ENCODE results near the gene ASB16. TPM values are rescaled to one million over a fixed set of nuclear protein-coding genes. Genes with fewer than 3 reads are reported as not detected.
"Not testable (repeated sequence)": the region's sequence is repeated elsewhere in the genome, so short reads cannot be mapped to it uniquely, and the experiment has no call there.

ASB16 gene, protein sequence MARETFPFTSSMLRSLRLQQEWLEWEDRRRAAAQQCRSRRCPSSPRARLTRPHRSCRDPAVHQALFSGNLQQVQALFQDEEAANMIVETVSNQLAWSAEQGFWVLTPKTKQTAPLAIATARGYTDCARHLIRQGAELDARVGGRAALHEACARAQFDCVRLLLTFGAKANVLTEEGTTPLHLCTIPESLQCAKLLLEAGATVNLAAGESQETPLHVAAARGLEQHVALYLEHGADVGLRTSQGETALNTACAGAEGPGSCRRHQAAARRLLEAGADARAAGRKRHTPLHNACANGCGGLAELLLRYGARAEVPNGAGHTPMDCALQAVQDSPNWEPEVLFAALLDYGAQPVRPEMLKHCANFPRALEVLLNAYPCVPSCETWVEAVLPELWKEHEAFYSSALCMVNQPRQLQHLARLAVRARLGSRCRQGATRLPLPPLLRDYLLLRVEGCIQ
- total RNA-seq (not detected), polyA plus RNA-seq (under 1 TPM in 1 of 3 donors, not detected in 2; 0.09 TPM), total RNA-seq (0 to 0.13 (median 0.04) reads per million in 6 experiments)

GRCh38 chr17:44170499-44171201 lies at the start of gene ASB16:
Gene ASB16 (plus strand): TSS chr17:44170704. CDS start chr17:44170790, 86 bp downstream.
- ATAC-seq (no peak), DNase-seq (no peak)
- peaks cover 10 to 16% (median 12%) of the 10 kb centered on the region in 4 donors for H3K4me1 Mint-ChIP-seq
- H3K9me3 Mint-ChIP-seq = no peaks in the 10 kb centered on the region
- peak within 1 kb of the TSS in 1 of 10 donors; percentile 78 for H3K27ac Mint-ChIP-seq
- no peaks in the 10 kb centered on the region for H3K27me3 Mint-ChIP-seq
- POLR2A ChIA-PET = interaction anchor here (0.6 to 1.0 kb wide), 4 partner anchors 14 to 951 kb away, joined by 3 to 5 read pairs (median 4); partner anchors contain the start of gene TMUB2
- H3K36me3 Mint-ChIP-seq = peaks cover 0 to 2% (median 2%) of the 10 kb centered on the region in 3 donors
- no peak within 1 kb of the TSS for H3K4me3 Mint-ChIP-seq

GRCh38 chr17:44120851-44121605 lies 49.5 kb upstream of the ASB16 start:
- H3K36me3 Mint-ChIP-seq = peaks cover 0 to 12% (median 0%) of the 10 kb centered on the region in 3 donors
- no peaks in the 10 kb centered on the region for H3K9me3 Mint-ChIP-seq
- DNase-seq (peak in 1 of 10 donors; percentile 23), ATAC-seq (no peak)
- peaks cover 42 to 73% (median 61%) of the 10 kb centered on the region in 4 donors for H3K4me1 Mint-ChIP-seq
- peak overlapping the region in 5 of 10 donors; percentile 10 to 94 (median 57) for H3K27ac Mint-ChIP-seq
- H3K27me3 Mint-ChIP-seq = no peaks in the 10 kb centered on the region
- POLR2A ChIA-PET = interaction anchor here (0.6 to 1.8 kb wide), 6 partner anchors 10 to 1031 kb away, joined by 3 to 6 read pairs (median 3); no protein-coding TSS in a partner anchor
- H3K4me3 Mint-ChIP-seq = peak overlapping the region in 9 of 10 donors; percentile 11 to 99 (median 93)

DNA sequence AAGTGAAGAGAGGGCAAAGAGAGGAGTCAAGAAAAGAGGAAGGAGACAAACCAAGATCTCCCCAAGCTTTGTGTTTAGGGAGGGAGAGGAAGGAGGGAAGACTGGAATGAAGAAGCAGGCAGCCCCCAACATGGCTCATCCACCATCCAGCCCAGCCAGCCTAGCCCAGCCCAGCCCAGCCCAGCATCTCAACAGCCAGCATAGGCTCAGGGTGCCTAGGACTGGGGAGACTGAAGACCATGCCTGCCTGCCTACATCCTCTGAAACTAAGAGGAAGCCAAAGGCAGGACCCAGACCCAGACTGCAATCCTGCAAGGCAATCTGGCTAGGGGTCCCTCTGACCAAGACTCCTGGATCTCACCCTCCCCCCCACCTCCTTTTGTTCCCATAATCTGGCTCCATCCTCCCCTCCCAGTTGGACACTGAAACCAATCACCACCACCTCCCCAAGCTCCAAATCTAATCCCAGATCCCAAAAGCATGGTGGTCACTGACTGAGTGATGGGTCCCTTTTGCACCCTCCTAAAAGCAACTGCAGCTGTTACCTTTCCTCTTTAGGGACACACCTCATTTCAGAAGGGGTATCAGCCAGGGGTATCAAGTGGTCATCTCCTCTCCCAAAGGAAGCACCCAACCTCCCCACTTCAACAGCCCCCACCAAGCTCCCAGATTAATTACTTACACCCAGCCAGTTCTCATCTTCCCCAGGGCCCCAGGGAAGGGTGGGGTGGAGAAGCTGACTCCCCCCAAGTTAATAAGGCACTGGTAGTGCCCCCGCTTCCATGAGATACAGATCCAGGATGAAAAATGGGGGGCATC lies 48.3 kb upstream of the ASB16 start:
- Mint-ChIP-seq H3K9me3 (no peaks in the 10 kb centered on the region), H3K4me3 (peak overlapping the region; percentile 88 to 99 (median 94)), H3K36me3 (peaks cover 0 to 1% (median 0%) of the 10 kb centered on the region in 3 donors)

DNA sequence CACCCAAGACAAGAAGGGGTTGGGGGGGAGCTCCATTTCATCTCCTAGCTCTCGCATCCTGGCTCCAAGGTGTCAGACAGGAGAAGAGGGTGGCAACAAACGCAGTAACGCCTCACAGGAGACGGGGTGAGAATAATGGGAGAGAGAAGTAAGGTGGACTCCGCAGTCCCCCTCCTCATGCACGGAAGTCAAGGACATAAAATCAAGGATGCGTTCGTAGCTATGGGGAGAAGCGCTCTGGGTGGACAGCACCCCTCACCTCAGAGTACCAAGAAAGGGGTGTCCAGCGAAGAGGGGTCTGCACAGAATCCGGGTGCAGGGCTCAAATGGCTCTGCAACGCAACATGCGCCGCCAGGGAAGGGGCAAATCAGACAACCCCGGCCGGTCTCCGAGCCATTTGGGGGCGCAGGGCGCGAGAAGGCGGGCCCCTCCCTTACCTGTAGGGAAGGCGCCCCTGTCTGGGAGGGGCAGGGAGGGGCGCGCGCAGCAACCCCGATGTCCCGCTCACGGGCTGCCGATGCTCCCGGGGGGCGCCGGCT lies 47.6 kb upstream of the ASB16 start:
- POLR2A ChIA-PET = interaction anchor here (0.6 to 2.6 kb wide), 25 partner anchors 10 to 965 kb away, joined by 3 to 16 read pairs (median 5); partner anchors contain the start of genes ATXN7L3, G6PC3, HROB and LSM12
- ATAC-seq (peak; percentile 24 to 37), DNase-seq (peak in 4 of 10 donors; percentile 11 to 68 (median 26))
- Mint-ChIP-seq H3K4me1 (peaks cover 34 to 55% (median 51%) of the 10 kb centered on the region in 4 donors), H3K36me3 (no peaks in the 10 kb centered on the region), H3K4me3 (peak overlapping the region; percentile 88 to 99 (median 94)), H3K27me3 (no peaks in the 10 kb centered on the region), H3K27ac (peak overlapping the region; percentile 90 to 95 (median 93)), H3K9me3 (no peaks in the 10 kb centered on the region)

More for the DNA sequence above, 48.3 kb upstream of the ASB16 start:
- DNase-seq = peak in 1 of 10 donors; percentile 58
- Mint-ChIP-seq H3K27ac (peak overlapping the region; percentile 90 to 95 (median 93)), H3K4me1 (peaks cover 34 to 61% (median 54%) of the 10 kb centered on the region in 4 donors), H3K27me3 (no peaks in the 10 kb centered on the region)
- POLR2A ChIA-PET = interaction anchor here (0.5 to 2.6 kb wide), 16 partner anchors 9 to 1030 kb away, joined by 3 to 16 read pairs (median 4); partner anchors contain the start of genes LSM12, SLC25A39 and UBTF
- ATAC-seq = no peak

GRCh38 chr17:44123356-44124117 lies 47.0 kb upstream of the ASB16 start, which contains the start of gene HDAC5:
Gene HDAC5 (minus strand): TSS chr17:44123641. CDS start chr17:44117515, 6,126 bp downstream.
- POLR2A ChIA-PET = interaction anchor here (0.7 to 2.6 kb wide), 27 partner anchors 9 to 756 kb away, joined by 3 to 16 read pairs (median 4); partner anchors contain the start of genes ATXN7L3, G6PC3, HROB and LSM12
- peaks cover 29 to 49% (median 45%) of the 10 kb centered on the region in 4 donors for H3K4me1 Mint-ChIP-seq

GRCh38 chr17:44124118-44124438 lies 46.4 kb upstream of the ASB16 start:
- ATAC-seq (no peak), DNase-seq (no peak)
- Mint-ChIP-seq H3K9me3 (no peaks in the 10 kb centered on the region), H3K4me3 (peak overlapping the region; percentile 89 to 99 (median 95)), H3K36me3 (no peaks in the 10 kb centered on the region), H3K27me3 (no peaks in the 10 kb centered on the region), H3K4me1 (peaks cover 25 to 43% (median 41%) of the 10 kb centered on the region in 4 donors), H3K27ac (peak overlapping the region; percentile 90 to 98 (median 95))
- POLR2A ChIA-PET = interaction anchor here (0.7 to 2.6 kb wide), 21 partner anchors 9 to 756 kb away, joined by 3 to 16 read pairs (median 4); partner anchors contain the start of genes ATXN7L3, G6PC3, HROB and LSM12

More at GRCh38 chr17:44123356-44124117, 47.0 kb upstream of the ASB16 start, which contains the start of gene HDAC5:
- Mint-ChIP-seq H3K27me3 (no peaks in the 10 kb centered on the region), H3K4me3 (peak within 1 kb of the TSS; percentile 89 to 99 (median 95)), H3K36me3 (no peaks in the 10 kb centered on the region), H3K27ac (peak within 1 kb of the TSS; percentile 90 to 98 (median 95)), H3K9me3 (no peaks in the 10 kb centered on the region)
- DNase-seq (peak; percentile 89 to 98 (median 94)), ATAC-seq (peak; percentile 90 to 93)

DNA sequence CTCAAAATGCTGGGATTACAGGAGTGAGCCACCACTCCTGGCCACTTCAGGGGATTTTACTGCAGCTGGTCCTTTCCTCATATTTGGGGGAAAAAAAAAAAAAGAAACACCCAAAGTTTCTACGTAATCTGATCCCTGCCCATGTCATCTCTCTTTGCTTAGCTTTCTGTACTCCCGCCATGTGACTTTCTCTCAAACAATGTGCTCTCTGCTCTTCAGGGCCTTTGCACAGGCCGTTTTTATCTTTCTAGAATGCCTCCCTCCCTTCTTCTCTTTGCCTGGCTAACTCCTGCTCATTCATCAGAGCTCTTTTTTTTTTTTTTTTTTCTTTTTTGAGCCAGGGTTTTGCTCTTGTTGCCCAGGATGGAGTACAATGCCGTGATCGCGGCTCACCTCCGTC lies 42.1 kb upstream of the ASB16 start:
- H3K4me1 Mint-ChIP-seq = peaks cover 5 to 10% (median 7%) of the 10 kb centered on the region in 4 donors
- POLR2A ChIA-PET = interaction anchor here (1.0 kb wide), 2 partner anchors 93 to 375 kb away, joined by 3 to 4 read pairs; partner anchors contain the start of gene GPATCH8
- DNase-seq (no peak), ATAC-seq (no peak)
- no peaks in the 10 kb centered on the region for H3K36me3 Mint-ChIP-seq
- H3K27ac Mint-ChIP-seq = no peak overlapping the region
- H3K27me3 Mint-ChIP-seq = no peaks in the 10 kb centered on the region
- H3K9me3 Mint-ChIP-seq = no peaks in the 10 kb centered on the region
- H3K4me3 Mint-ChIP-seq = peak overlapping the region in 2 of 10 donors; percentile 7 to 45

- H3K9me3 Mint-ChIP-seq = no peaks in the 10 kb centered on the region
- no peaks in the 10 kb centered on the region for H3K4me1 Mint-ChIP-seq
- DNase-seq (no peak), ATAC-seq (no peak)
- H3K27me3 Mint-ChIP-seq = no peaks in the 10 kb centered on the region
- peak overlapping the region in 1 of 10 donors; percentile 58 for H3K27ac Mint-ChIP-seq
- H3K4me3 Mint-ChIP-seq = no peak overlapping the region
- H3K36me3 Mint-ChIP-seq = no peaks in the 10 kb centered on the region
- POLR2A ChIA-PET = no interaction called here
Measured at GRCh38 chr17:44130693-44131349, 39.7 kb upstream of the ASB16 start.

- POLR2A ChIA-PET, DNase-seq, H3K27ac Mint-ChIP-seq, H3K4me1 Mint-ChIP-seq, H3K4me3 Mint-ChIP-seq, H3K9me3 Mint-ChIP-seq, ATAC-seq, H3K36me3 Mint-ChIP-seq, H3K27me3 Mint-ChIP-seq: not testable (repeated sequence)
Measured at GRCh38 chr17:44131372-44131771, 39.1 kb upstream of the ASB16 start.
